Measurements from ENCODE around the gene TARS3. TPM values are rescaled to one million over a fixed set of nuclear protein-coding genes. Genes with fewer than 3 reads are reported as not detected.

Gene TARS3
- total RNA-seq, 4 donors from 2014 or later = 6.2 to 11.3 (median 9.6) TPM

GRCh38 chr15:101611007-101611406 lies 113.3 kb downstream of the TARS3 start:
- intact Hi-C loops (cut with DNase I; ENCODE audit: low total_unique reads) = no loop called here
- no peak overlapping the region for H3K4me3 ChIP-seq (ENCODE audit: low read depth, poor library complexity, severe bottlenecking)
- WGBS, 2 donors = 94% methylated on average over 15 of the region's 15 CpGs
- TF ChIP-seq CTCF (IDR thresholded peaks at IDR 0.05) = no peak
- TF ChIP-seq POLR2A (IDR thresholded peaks at IDR 0.05) = no peak
- DNase-seq (ENCODE audit: low spot score in 2 of 2) = no peak

GRCh38 chr15:101610611-101611000 lies 113.7 kb downstream of the TARS3 start:
- no peak for TF ChIP-seq POLR2A (IDR thresholded peaks at IDR 0.05)
- TF ChIP-seq CTCF (IDR thresholded peaks at IDR 0.05) = no peak
- intact Hi-C loops (cut with DNase I; ENCODE audit: low total_unique reads) = no loop called here
- H3K4me3 ChIP-seq (ENCODE audit: low read depth, poor library complexity, severe bottlenecking) = no peak overlapping the region
- 91 to 95% methylated on average over 8 of the region's 8 CpGs for WGBS, 2 donors
- no peak for DNase-seq (ENCODE audit: low spot score in 2 of 2)

- DNase-seq (ENCODE audit: low spot score in 2 of 2) = no peak
- intact Hi-C loops (cut with DNase I; ENCODE audit: low total_unique reads) = no loop called here
- no peak for TF ChIP-seq POLR2A (IDR thresholded peaks at IDR 0.05)
- no peak for TF ChIP-seq CTCF (IDR thresholded peaks at IDR 0.05)
- 84 to 88% methylated on average over 22 to 23 of the region's 23 CpGs for WGBS, 2 donors
- no peak overlapping the region for H3K4me3 ChIP-seq (ENCODE audit: low read depth, poor library complexity, severe bottlenecking)
Measured at GRCh38 chr15:101609742-101610610, 114.3 kb downstream of the TARS3 start.

GRCh38 chr15:101608201-101608600 lies 116.1 kb downstream of the TARS3 start:
- 78 to 82% methylated on average over 9 of the region's 9 CpGs for WGBS, 2 donors
- DNase-seq (ENCODE audit: low spot score in 2 of 2) = no peak
- intact Hi-C loops (cut with DNase I; ENCODE audit: low total_unique reads) = no loop called here
- no peak for TF ChIP-seq POLR2A (IDR thresholded peaks at IDR 0.05)
- no peak for TF ChIP-seq CTCF (IDR thresholded peaks at IDR 0.05)
- no peak overlapping the region for H3K4me3 ChIP-seq (ENCODE audit: low read depth, poor library complexity, severe bottlenecking)

GRCh38 chr15:101607108-101607507 lies 117.2 kb downstream of the TARS3 start:
- intact Hi-C loops (cut with DNase I; ENCODE audit: low total_unique reads) = no loop called here
- TF ChIP-seq POLR2A (IDR thresholded peaks at IDR 0.05) (no peak), CTCF (IDR thresholded peaks at IDR 0.05) (no peak)
- H3K4me3 ChIP-seq (ENCODE audit: low read depth, poor library complexity, severe bottlenecking) = no peak overlapping the region
- no peak for DNase-seq (ENCODE audit: low spot score in 2 of 2)
- WGBS, 2 donors = 76 to 81% methylated on average over 2 of the region's 2 CpGs
